OCI-LY7 (cell line): ENCODE data around the gene CTTNBP2NL.
"Not testable (repeated sequence)": the region's sequence is repeated elsewhere in the genome, so short reads cannot be mapped to it uniquely, and the experiment has no call there.

ENCODE experiments used
- EZH2phosphoT487 ChIP-seq: fragments of 200-600 bp; sonication (generic); IDR thresholded peaks from 2 replicates; pipeline ENCODE4 v1.6.1; 2018; ENCODE audit warnings: low read depth, borderline replicate concordance, mild to moderate bottlenecking, mixed run types, antibody characterized with exemption, low read length, moderate library complexity, mixed read lengths
- TF ChIP-seq, protein P1 (sequence below): fragments of 200-600 bp; sonication (generic); conservative IDR thresholded peaks from 2 replicates; pipeline ENCODE4 v1.5.1; 2014; ENCODE audit warnings: mild to moderate bottlenecking, antibody characterized with exemption, low read length, moderate library complexity, mixed read lengths

DNA sequence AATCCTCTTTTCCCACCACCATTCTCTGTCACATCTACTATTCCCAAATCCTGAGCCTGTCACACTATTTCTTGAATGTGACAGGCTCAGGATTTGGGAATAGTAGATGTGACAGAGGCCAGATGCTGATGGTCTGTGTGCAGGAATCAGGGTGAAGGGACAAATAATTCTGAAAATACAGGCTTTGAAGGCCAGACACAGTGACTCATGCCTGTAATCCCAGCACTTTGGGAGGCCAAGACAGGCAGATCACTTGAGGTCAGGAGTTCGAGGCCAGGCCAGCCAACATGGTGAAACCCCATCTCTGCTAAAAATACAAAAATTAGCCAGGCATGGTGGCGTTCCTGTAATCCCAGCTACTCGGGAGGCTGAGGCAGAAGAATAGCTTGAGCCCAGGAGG lies 55.3 kb downstream of the CTTNBP2NL start:
- TF ChIP-seq, protein P1, sequence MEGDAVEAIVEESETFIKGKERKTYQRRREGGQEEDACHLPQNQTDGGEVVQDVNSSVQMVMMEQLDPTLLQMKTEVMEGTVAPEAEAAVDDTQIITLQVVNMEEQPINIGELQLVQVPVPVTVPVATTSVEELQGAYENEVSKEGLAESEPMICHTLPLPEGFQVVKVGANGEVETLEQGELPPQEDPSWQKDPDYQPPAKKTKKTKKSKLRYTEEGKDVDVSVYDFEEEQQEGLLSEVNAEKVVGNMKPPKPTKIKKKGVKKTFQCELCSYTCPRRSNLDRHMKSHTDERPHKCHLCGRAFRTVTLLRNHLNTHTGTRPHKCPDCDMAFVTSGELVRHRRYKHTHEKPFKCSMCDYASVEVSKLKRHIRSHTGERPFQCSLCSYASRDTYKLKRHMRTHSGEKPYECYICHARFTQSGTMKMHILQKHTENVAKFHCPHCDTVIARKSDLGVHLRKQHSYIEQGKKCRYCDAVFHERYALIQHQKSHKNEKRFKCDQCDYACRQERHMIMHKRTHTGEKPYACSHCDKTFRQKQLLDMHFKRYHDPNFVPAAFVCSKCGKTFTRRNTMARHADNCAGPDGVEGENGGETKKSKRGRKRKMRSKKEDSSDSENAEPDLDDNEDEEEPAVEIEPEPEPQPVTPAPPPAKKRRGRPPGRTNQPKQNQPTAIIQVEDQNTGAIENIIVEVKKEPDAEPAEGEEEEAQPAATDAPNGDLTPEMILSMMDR, result not testable (repeated sequence)
- TF ChIP-seq EZH2phosphoT487, result not testable (repeated sequence)
